NCI-H748 treated with DMSO at 0.1 percent for 48 hours (cell line): ENCODE results near the gene NARF.

ENCODE experiments used
- DNase-seq: peaks from one replicate; lab custom pipeline; 2025; lab: John Stamatoyannopoulos, UW

The NARF gene

GRCh38 chr17:82474223-82475010 lies 15.9 kb downstream of the NARF start:
- DNase-seq, result no peak

GRCh38 chr17:82475458-82475857 lies 16.9 kb downstream of the NARF start:
- DNase-seq, result no peak

DNA sequence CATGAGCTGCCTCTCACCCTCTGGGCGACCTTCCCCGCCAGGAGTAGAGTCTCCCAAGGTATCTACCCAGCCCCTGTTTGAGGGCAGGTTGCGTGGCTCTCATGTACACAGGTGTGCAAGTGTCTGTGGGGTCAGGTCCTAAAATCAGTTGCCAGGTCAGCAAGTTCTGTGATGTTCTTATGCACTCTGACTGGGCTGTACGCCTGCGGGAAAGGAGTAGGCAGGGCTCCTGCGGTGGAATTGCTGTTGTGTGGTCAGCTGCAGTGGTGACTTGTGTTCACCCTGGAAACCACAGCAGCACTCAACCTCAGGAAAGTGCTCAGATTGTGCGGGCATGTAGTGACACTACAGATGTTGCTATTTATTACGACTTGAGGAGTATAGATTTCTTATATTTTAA lies 19.4 kb downstream of the NARF start:
- no peak for DNase-seq

DNA sequence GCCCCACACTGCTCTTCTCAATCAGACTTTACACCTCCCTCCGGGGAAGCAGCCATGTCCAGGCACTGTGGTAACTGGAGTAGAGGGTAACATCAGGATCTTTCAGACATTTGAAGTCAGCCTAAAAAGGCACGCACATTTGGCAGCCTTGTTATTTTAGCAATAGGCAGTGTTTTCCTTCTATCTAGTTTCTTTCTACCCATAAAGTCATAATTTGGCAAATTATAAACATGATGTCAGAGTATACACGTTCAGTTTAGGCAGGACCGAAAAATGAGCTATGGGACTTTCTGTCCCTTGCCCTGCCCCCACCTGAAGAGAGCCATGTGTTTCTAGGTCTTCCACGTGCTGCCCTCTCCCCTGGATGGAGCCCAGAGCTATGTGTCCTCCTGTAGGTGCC lies 21.1 kb downstream of the NARF start:
- no peak for DNase-seq

DNA sequence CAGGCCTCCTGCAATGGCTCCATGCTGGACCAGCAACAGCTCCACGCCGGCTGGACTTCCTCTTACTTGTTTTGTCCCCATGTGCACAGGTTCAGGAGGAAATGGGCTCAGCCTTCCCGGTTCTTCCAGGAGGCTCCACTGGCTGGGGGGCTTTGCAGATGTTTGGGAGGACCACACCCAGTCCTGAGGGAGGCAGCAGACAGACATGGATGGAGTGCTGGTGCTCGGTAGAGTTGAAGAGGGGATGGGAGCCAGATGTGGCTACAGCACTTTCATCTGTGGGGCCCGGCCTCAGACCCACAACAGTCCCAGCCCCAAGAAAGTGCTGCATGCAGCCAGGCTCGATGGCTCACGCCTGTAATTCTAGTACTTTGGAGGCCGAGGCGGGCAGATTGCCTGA lies 21.8 kb downstream of the NARF start:
- DNase-seq, result no peak

DNA sequence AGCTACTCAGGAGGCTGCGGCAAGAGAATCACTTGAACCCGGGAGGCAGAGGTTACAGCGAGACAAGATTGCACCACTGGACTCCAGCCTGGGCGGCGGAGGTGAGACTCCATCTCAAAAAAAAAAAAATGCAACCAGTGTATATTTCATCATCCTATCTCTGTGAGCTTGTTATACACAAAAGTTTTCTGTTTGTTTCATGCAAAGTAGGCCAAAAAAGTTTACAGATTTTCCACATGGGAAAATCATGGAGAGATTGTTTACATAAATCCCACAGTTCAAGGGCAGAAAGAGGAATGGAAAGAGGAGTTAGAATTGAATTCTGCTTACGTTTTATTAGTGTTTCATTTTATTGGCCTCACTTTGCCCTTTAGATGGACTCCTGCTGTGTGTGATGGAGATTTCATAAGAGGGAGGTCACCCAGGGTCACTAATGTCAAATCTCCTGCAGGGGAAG lies 24.7 kb downstream of the NARF start:
- DNase-seq, result no peak

DNA sequence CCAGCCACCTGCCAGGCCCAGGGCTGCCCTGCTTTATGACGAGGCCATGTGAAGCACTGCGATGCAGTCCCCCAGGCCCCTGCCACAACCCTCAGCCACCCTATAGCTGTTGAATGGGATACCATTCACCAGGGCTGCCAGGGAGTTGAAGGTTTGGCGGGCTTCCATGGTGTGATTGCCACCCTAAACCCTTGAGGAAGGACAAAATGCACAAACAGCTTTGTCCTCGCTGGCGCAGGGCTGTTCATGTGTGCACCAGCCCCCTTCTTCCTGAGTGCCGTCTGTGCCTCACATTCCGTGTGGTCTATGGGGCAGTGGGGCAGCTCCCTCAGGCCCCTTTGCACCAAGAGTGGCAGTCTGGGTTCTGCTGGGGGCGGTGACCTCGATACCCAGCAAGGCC lies 25.3 kb downstream of the NARF start:
- no peak for DNase-seq

- DNase-seq, result no peak
Observed at GRCh38 chr17:82486231-82487094, 27.9 kb downstream of the NARF start.

GRCh38 chr17:82487910-82488309 lies 29.4 kb downstream of the NARF start:
- no peak for DNase-seq

DNA sequence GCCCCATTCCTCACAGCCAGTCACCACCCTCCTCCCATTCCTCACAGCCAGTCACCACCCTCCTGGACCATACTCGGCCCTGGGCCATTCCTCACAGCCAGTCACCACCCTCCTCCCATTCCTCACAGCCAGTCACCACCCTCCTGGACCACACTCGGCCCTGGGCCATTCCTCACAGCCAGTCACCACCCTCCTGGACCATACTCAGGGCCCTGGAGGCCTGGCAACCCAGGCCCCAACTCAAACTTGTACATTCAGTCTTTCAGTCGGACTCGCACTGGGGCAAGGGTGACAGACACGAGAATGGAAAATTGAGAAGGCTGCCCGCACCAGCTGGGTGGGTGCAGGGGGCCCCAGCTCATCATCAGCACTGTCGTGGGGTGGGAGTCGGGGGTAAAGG lies 30.6 kb downstream of the NARF start:
- no peak for DNase-seq

DNA sequence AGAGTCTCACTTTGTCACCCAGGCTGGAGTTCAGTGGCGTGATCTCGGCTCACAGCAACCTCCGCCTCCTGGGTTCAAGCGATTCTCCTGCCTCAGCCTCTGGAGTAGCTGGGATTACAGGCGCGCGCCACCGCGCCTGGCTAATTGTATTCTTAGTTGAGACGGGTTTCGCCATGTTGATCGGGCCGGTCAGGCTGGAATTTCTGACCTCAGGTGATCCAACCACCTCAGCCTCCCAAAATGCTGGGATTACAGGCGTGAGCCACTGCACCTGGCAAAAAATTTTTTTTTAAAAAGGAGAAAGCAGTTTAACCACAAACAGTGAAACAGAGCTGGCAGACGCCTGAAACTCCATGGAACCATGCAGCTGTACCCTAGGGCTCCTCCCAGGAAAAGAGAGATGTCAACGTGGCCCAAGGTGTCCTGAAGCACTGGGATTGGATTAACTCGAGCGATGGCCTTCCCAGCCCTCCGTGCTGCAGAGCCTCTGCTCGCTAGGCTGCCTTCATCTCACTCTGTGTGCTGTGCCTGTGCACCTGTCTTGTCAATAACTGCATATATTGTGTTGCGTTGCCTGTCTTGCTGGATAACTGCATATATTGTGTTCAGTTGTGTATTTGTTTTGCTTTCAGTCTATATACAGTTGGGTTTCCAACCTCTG lies 31.4 kb downstream of the NARF start:
- no peak for DNase-seq

DNA sequence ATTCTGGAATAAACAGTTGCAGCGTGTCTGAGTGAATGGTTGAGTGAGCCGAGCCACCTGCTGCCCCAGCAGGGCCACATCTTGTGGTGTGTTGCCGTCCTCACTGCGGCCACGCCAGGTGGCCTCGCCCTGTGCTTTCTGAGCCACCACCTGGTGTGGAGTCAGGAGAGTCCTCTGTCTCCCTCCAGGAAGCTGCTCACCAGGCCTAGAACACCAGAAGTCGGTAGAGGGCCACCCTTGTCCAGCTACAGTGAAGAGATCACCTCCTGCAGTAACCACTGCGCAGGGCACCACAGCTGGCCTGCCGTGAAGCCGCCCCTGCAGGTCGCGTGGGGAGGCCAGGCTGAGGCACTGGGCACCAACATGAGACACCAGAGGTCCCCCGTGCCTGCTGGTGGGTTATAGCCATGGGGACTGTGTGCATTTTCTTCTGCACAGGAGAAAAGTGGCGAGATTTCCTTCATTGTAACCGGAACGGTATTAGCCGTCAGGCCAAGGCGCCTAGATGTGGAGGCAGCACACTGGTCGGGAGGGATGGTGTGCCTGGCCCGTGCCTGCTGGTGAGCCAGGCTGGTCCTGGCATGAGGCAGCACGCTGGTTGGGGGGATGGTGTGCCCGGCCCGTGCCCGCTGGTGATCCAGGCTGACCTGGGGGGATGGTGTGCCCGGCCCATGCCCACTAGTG lies 32.1 kb downstream of the NARF start:
- no peak for DNase-seq

- no peak for DNase-seq
Observed at GRCh38 chr17:82491196-82491530, 32.6 kb downstream of the NARF start.

GRCh38 chr17:82491533-82491932 lies 33.0 kb downstream of the NARF start:
- DNase-seq, result no peak

DNA sequence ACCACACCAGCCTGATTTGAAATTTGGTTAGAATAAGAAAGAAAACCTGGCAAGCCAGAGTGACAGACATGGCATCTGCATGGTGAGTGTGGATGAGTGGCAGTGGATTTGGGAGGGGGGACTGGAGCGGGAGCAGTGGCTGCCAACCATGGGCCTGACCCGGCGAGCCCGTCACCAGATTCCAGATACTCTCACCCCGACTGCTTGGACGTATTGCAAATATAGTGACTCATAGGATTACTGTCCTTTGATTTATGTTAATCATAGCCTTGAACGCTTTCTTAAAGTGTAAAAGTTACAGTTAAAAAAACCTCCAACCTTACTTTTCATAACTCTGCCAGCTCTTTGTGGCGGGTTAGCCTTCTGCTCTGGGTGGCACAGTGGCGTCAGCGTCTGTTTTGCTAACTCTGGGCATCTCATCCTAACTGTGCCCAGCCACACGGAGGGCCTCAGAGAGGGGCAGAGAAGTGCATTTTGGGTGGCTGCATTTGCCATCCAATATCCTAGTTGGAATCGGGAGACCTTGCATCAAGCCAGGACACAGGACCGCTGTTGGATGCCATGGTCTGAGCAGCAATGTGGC lies 34.2 kb downstream of the NARF start:
- DNase-seq, result no peak

GRCh38 chr17:82493226-82493781 lies 34.8 kb downstream of the NARF start:
- no peak for DNase-seq

- peak; percentile 91 for DNase-seq
Observed at GRCh38 chr17:82494236-82495055, 35.9 kb downstream of the NARF start.

- DNase-seq, result peak; percentile 63
Observed at GRCh38 chr17:82495844-82496528, 37.4 kb downstream of the NARF start.

GRCh38 chr17:82496529-82497434 lies 38.2 kb downstream of the NARF start:
- DNase-seq, result peak; percentile 86
